Measurements from ENCODE around the gene SDR42E1.

GRCh38 chr16:81956213-81956948 lies 54.9 kb downstream of the SDR42E1 start:
- TF ChIP-seq POLR2A (IDR thresholded peaks at IDR 0.05), result no peak
- TF ChIP-seq, protein P1, sequence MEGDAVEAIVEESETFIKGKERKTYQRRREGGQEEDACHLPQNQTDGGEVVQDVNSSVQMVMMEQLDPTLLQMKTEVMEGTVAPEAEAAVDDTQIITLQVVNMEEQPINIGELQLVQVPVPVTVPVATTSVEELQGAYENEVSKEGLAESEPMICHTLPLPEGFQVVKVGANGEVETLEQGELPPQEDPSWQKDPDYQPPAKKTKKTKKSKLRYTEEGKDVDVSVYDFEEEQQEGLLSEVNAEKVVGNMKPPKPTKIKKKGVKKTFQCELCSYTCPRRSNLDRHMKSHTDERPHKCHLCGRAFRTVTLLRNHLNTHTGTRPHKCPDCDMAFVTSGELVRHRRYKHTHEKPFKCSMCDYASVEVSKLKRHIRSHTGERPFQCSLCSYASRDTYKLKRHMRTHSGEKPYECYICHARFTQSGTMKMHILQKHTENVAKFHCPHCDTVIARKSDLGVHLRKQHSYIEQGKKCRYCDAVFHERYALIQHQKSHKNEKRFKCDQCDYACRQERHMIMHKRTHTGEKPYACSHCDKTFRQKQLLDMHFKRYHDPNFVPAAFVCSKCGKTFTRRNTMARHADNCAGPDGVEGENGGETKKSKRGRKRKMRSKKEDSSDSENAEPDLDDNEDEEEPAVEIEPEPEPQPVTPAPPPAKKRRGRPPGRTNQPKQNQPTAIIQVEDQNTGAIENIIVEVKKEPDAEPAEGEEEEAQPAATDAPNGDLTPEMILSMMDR (IDR thresholded peaks at IDR 0.05), result no peak
